ENCODE measurements around the gene GLIS2.
A peak's percentile ranks its signal among the peaks of the same experiment; 100 is the strongest.

GLIS2 gene

GRCh38 chr16:4315186-4316107, at the start of gene GLIS2:
GLIS2 (plus strand) TSS chr16:4316067; CDS start chr16:4332281, 16,214 bp downstream.
- Histone ChIP-seq H3K9ac (ENCODE audit: low read depth, low read length, poor library complexity, severe bottlenecking) (peak within 1 kb of the TSS; percentile 54), H3K9me2 (replicated peaks; ENCODE audit: low read depth, low read length) (no peaks in the 10 kb centered on the region)

GRCh38 chr16:4266372-4266771, 49.5 kb upstream of the GLIS2 start:
- Histone ChIP-seq H3K4me3 (ENCODE audit: low read length, poor library complexity, severe bottlenecking) (no peak overlapping the region), H3K4me2 (ENCODE audit: low read depth, low read length, poor library complexity, severe bottlenecking) (no peak overlapping the region), H3K9me3 (ENCODE audit: insufficient read depth, low read depth, low read length) (no peaks in the 10 kb centered on the region), H3K4me1 (ENCODE audit: insufficient read depth, low read length, poor library complexity, severe bottlenecking) (peaks cover 2% of the 10 kb centered on the region), H3K27me3 (ENCODE audit: insufficient read depth, low read length, poor library complexity, severe bottlenecking) (no peaks in the 10 kb centered on the region), H3K79me2 (ENCODE audit: insufficient read depth, low read length) (peaks cover 50% of the 10 kb centered on the region), H3F3A (ENCODE audit: low read depth) (no peaks in the 10 kb centered on the region), H3K36me3 (ENCODE audit: insufficient read depth, low read length) (peaks cover 8% of the 10 kb centered on the region; the same call in 1 of the 2 replicates), H3K9ac (ENCODE audit: low read depth, low read length, poor library complexity, severe bottlenecking) (no peak overlapping the region), H4K20me1 (ENCODE audit: insufficient read depth, low read length, poor library complexity, severe bottlenecking) (peaks cover 7% of the 10 kb centered on the region), H2AFZ (ENCODE audit: low read length) (no peak overlapping the region), H3K9me2 (replicated peaks; ENCODE audit: low read depth, low read length) (no peaks in the 10 kb centered on the region)
- TF ChIP-seq EZH2phosphoT487 (IDR thresholded peaks at IDR 0.05; ENCODE audit: borderline replicate concordance) (no peak), CTCF (conservative IDR thresholded peaks at IDR 0.05; ENCODE audit: low read length) (no peak)

More at GRCh38 chr16:4315186-4316107, at the start of gene GLIS2:
- H3K79me2 ChIP-seq (ENCODE audit: insufficient read depth, low read length): 0 out of 2 replicates have a peak, but pooled peaks cover 3% of the 10 kb centered on the region
- no peaks in the 10 kb centered on the region for H3K9me3 ChIP-seq (ENCODE audit: insufficient read depth, low read depth, low read length)
- no peaks in the 10 kb centered on the region for H3F3A ChIP-seq (ENCODE audit: low read depth)
- H3K36me3 ChIP-seq (ENCODE audit: insufficient read depth, low read length): no peaks in the 10 kb centered on the region
- H4K20me1 ChIP-seq (ENCODE audit: insufficient read depth, low read length, poor library complexity, severe bottlenecking): no peaks in the 10 kb centered on the region
- H2AFZ ChIP-seq (ENCODE audit: low read length): no peak within 1 kb of the TSS
- no peaks in the 10 kb centered on the region for H3K27me3 ChIP-seq (ENCODE audit: insufficient read depth, low read length, poor library complexity, severe bottlenecking)
- H3K4me1 ChIP-seq (ENCODE audit: insufficient read depth, low read length, poor library complexity, severe bottlenecking): peaks cover 8% of the 10 kb centered on the region
- no peak for TF ChIP-seq CTCF (conservative IDR thresholded peaks at IDR 0.05; ENCODE audit: low read length)
- TF ChIP-seq EZH2phosphoT487 (IDR thresholded peaks at IDR 0.05; ENCODE audit: borderline replicate concordance): no peak
- H3K4me3 ChIP-seq (ENCODE audit: low read length, poor library complexity, severe bottlenecking): peak within 1 kb of the TSS; percentile 71
- peak within 1 kb of the TSS; percentile 66 for H3K4me2 ChIP-seq (ENCODE audit: low read depth, low read length, poor library complexity, severe bottlenecking)

- peaks cover 4% of the 10 kb centered on the region for H3K4me1 ChIP-seq (ENCODE audit: insufficient read depth, low read length, poor library complexity, severe bottlenecking)
- peak overlapping the region; percentile 95 for H3K4me3 ChIP-seq (ENCODE audit: low read length, poor library complexity, severe bottlenecking)
- H3K9ac ChIP-seq (ENCODE audit: low read depth, low read length, poor library complexity, severe bottlenecking): peak overlapping the region; percentile 99
- H3K9me3 ChIP-seq (ENCODE audit: insufficient read depth, low read depth, low read length): no peaks in the 10 kb centered on the region
- no peak for TF ChIP-seq CTCF (conservative IDR thresholded peaks at IDR 0.05; ENCODE audit: low read length)
- TF ChIP-seq EZH2phosphoT487 (IDR thresholded peaks at IDR 0.05; ENCODE audit: borderline replicate concordance): no peak
- H4K20me1 ChIP-seq (ENCODE audit: insufficient read depth, low read length, poor library complexity, severe bottlenecking): peaks cover 4% of the 10 kb centered on the region
- H3K4me2 ChIP-seq (ENCODE audit: low read depth, low read length, poor library complexity, severe bottlenecking): peak overlapping the region; percentile 86
- H3K27me3 ChIP-seq (ENCODE audit: insufficient read depth, low read length, poor library complexity, severe bottlenecking): no peaks in the 10 kb centered on the region
- H3K79me2 ChIP-seq (ENCODE audit: insufficient read depth, low read length): peaks cover 48% of the 10 kb centered on the region
- no peaks in the 10 kb centered on the region for H3F3A ChIP-seq (ENCODE audit: low read depth)
- H2AFZ ChIP-seq (ENCODE audit: low read length): no peak overlapping the region
- H3K36me3 ChIP-seq (ENCODE audit: insufficient read depth, low read length): no peaks in the 10 kb centered on the region
- H3K9me2 ChIP-seq (replicated peaks; ENCODE audit: low read depth, low read length): no peaks in the 10 kb centered on the region
These were observed 45.8 kb upstream of the GLIS2 start for GRCh38 chr16:4270091-4270490.

Data from Loucy (cell line).